GM19438 (cell line): Measurements from ENCODE around the gene C4BPB.

ENCODE experiments used
- ATAC-seq: cut with Tn5 transposase; IDR thresholded peaks from one replicate; pipeline ENCODE4 v1.9.1; 2021; ENCODE audit warnings: low read depth; ENCODE audit not compliant: unreplicated experiment

C4BPB gene

DNA sequence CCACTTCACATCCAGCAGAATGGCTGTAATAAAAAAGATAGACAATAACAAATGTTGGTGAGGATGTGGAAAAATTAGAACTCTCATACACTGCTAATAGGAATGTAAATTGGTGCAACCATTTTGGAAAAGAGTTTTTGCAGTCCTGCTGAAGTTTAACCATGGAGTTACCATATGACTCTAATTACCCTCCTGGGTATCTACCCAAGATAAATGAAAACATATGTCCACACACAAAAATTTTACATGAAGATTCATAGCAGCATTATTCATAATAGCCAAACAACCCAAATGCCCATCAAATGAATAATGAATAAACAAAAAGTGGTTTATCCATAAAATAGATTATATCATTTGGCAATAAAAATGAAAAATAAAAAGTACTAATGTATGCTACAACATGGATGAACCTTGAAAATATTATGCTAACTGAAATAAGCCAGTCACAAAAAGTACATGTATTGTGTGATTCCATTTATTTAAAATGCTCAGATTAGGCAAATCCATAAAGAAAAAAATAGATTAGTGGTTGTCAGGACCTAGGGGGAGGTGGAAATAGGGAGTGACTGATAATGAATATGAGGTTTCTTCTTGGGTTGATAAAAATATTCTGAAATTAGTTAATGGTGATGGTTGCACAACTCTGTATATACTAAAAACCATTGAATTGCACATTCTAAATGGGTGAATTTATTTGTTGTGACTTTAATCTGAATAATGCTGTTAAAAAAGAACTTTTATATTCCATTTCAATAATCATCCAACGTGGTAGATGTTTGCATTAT, 41.8 kb downstream of the C4BPB start:
- ATAC-seq = no peak

DNA sequence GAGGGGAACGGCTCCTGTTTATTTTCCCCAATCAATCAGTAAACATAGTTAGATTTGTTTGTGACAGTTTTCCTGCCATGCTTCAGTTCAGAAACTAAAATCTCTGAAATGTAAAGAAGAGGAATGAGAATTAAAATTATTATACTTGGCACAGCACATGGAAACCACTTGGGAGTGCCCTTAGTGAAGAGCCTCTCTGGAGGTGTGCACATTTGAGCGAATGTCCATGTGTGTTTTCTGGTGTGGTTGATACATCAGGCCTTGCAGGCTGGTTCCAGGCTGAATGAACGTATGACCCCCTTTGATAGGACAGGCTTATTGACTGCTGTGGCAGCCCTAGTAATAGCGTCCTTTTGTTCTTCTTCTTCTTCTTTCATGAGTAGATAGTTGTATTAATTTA, 42.5 kb downstream of the C4BPB start:
- no peak for ATAC-seq

GRCh38 chr1:207134581-207134980, 45.9 kb downstream of the C4BPB start:
- no peak for ATAC-seq

DNA sequence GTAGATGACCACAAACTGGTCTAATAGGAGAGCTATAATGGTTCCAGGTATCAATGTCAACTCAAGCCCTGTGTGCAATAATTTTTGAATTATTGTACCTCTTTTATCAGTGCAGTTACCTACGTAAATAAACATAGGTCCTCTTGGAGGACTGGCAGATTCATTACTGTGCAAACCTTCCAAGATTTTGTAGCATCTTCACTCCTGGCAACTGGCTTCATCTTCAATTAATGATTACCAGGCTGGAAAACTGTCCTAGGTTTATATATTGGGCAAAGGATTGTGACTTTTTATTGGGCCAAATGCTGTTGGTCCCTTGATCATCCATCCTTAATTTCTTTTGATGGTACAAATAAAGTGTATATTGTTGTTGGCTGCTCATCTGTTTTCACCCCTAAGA, 51.0 kb downstream of the C4BPB start:
- no peak for ATAC-seq

DNA sequence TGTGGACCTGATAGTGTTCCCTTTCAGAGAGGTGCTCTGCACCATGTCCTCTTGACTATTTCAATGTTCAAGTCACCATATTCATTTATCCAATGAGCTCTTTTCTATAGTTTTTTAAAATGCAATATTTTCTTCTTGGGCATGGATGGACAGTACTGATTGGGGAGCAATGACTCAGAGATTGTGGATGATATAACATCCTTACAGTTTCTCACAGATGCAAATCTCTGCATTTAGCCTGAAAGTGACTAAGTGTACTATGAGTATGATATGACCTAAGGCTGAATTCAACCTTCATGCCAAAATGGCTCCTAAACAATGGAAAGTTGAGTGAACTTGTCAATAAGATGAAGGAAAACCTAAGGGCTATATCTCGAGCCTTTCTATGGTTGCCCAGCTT, 51.9 kb downstream of the C4BPB start:
- no peak for ATAC-seq

DNA sequence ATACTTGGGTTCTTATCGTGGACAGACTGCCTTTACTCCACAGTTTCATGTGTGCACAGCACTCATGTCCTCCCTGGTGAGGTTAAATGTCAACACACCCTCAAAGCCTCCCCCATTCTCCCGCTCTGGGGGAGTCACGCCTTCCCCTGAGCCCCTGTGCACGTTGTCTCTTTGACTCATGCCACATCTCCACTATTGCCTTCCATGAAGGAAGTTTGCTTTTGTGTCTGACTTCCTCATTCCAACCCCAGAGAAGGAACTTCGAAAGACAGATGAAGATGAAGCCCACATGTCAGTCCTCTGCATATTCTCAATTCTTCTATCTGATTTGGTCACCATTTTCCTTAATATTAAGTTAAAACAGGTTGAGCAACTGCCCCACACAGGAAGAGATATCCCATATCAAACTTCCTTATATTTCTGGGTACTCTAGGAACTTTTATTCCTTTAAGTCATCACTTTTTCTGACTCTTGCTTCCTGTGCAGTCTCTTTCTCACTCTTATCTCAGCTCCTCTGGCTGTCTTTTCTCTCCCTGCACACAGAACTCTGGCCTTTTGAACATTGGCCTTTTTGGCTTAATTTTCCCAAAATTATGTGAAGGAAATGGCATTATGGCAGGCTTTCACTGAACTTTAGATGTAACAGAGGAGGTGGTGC, 56.9 kb downstream of the C4BPB start:
- no peak for ATAC-seq
